HUES48 (cell line): ENCODE results near the gene LAMC1.

Source experiments
- H3K27ac ChIP-seq: one replicate; pipeline ENCODE4 v1.7.0; 2013; ENCODE audit warnings: low read depth, low read length, inconsistent platforms
- H3K27me3 ChIP-seq: 2 replicates; pipeline ENCODE4 v1.6.1; 2013; ENCODE audit warnings: mild to moderate bottlenecking, low read length; ENCODE audit not compliant: control insufficient read depth, insufficient read depth
- H3K36me3 ChIP-seq: 2 replicates; pipeline ENCODE4 v1.6.1; 2013; ENCODE audit warnings: low read length; ENCODE audit not compliant: control insufficient read depth, insufficient read depth
- H3K4me1 ChIP-seq: 2 replicates; pipeline ENCODE4 v1.6.1; 2013; ENCODE audit warnings: mild to moderate bottlenecking, low read length; ENCODE audit not compliant: control insufficient read depth, insufficient read depth
- H3K4me3 ChIP-seq: 2 replicates; pipeline ENCODE4 v1.5.1; 2013; ENCODE audit warnings: mild to moderate bottlenecking, low read depth, low read length
- H3K9ac ChIP-seq: 2 replicates; pipeline ENCODE4 v1.6.1; 2013; ENCODE audit warnings: mild to moderate bottlenecking, low read depth, low read length, moderate library complexity
- H3K9me3 ChIP-seq: 2 replicates; pipeline ENCODE4 v1.6.1; 2013; ENCODE audit warnings: low read length; ENCODE audit not compliant: control insufficient read depth, insufficient read depth

Gene LAMC1

GRCh38 chr1:183030053-183030452, 6.8 kb downstream of the LAMC1 start:
- Histone ChIP-seq H3K9ac (no peak overlapping the region), H3K4me1 (peaks cover 55% of the 10 kb centered on the region), H3K36me3 (no peaks in the 10 kb centered on the region; the same call in 1 of the 2 replicates), H3K27ac (peak overlapping the region; percentile 48), H3K27me3 (no peaks in the 10 kb centered on the region; the same call in 1 of the 2 replicates), H3K4me3 (no peak overlapping the region), H3K9me3 (no peaks in the 10 kb centered on the region)

GRCh38 chr1:183032122-183032921, 9.1 kb downstream of the LAMC1 start:
- Histone ChIP-seq H3K4me3 (no peak overlapping the region), H3K9me3 (no peaks in the 10 kb centered on the region), H3K27ac (peak overlapping the region; percentile 63), H3K4me1 (peaks cover 41% of the 10 kb centered on the region), H3K36me3 (no peaks in the 10 kb centered on the region; the same call in 1 of the 2 replicates), H3K27me3 (no peaks in the 10 kb centered on the region), H3K9ac (no peak overlapping the region)

DNA sequence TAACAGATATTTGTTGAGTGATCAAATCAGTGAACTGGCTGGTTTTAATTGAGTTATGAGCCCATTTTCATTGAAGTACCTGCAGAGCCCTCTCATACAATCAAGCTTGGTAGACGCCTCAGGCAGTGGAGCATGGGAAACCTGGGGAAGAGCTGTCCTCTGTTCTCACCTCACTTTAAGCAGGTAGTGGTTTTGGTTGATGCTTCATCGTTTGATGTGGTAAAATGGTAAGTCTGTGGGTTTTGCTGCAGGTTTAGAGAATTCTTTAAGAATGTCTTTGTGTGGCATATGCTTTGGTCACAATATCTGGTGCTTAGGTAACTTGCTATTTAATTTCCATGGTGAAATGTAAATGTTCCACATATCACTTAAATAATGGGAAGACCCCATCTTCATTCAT, 10.0 kb downstream of the LAMC1 start:
- H3K27me3 ChIP-seq = no peaks in the 10 kb centered on the region
- H3K36me3 ChIP-seq = no peaks in the 10 kb centered on the region; the same call in 1 of the 2 replicates
- H3K4me3 ChIP-seq = no peak overlapping the region
- no peak overlapping the region for H3K27ac ChIP-seq
- H3K9ac ChIP-seq = no peak overlapping the region
- no peaks in the 10 kb centered on the region for H3K9me3 ChIP-seq
- H3K4me1 ChIP-seq = peaks cover 38% of the 10 kb centered on the region

DNA sequence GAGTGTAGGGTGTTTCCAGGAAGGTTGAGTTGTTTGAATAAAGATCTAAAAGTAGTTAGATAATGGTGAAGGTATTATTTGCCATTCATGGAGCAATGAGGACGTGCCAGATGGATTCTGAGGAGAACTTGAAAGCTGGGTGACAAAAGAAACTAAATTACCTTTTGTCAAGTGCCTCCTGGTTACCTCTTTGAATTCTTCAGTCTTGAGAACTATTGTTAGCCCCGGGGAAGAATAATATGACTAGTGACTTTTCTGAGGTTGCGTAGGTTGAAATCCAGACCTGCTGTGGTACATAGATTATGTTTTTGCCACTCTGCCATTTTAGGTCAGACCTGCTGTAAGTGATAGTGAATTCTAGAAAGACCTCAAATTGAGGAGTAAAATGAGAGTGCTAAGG, 11.5 kb downstream of the LAMC1 start:
- H3K9me3 ChIP-seq = no peaks in the 10 kb centered on the region
- no peaks in the 10 kb centered on the region for H3K36me3 ChIP-seq
- no peak overlapping the region for H3K4me3 ChIP-seq
- no peak overlapping the region for H3K9ac ChIP-seq
- H3K4me1 ChIP-seq = peaks cover 40% of the 10 kb centered on the region
- no peaks in the 10 kb centered on the region for H3K27me3 ChIP-seq
- H3K27ac ChIP-seq = no peak overlapping the region

DNA sequence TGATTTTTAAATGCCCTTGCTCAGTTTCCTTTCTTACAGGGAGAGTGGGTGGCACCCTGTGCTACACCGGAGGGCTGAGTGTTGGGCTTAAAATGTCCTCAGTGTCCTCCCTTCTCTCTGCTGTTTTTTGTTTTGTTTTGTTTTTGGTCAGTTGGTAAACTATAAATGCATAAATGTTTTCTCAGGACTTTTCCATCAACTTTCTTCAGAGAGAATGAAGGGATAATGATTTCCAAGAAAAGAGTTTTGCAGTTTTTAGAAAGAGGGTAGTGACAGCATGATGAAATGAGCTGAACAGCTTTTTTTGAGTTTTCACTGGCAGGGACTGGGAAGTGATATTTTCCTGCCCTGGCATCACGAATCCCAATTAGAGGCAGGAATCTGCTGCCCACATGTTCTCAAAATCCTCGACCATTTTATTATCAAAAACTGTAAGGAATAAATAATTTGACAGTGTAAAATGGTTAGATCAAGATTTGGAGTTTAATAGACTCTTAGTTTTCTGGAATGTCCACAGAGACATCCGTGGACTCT, 15.2 kb downstream of the LAMC1 start:
- Histone ChIP-seq H3K36me3 (no peaks in the 10 kb centered on the region), H3K4me1 (peaks cover 37% of the 10 kb centered on the region), H3K9ac (no peak overlapping the region), H3K9me3 (no peaks in the 10 kb centered on the region), H3K27me3 (no peaks in the 10 kb centered on the region), H3K4me3 (no peak overlapping the region), H3K27ac (no peak overlapping the region)

- H3K9me3 ChIP-seq = no peaks in the 10 kb centered on the region
- no peak overlapping the region for H3K27ac ChIP-seq
- H3K4me1 ChIP-seq = peaks cover 37% of the 10 kb centered on the region
- no peak overlapping the region for H3K4me3 ChIP-seq
- no peaks in the 10 kb centered on the region for H3K36me3 ChIP-seq
- H3K27me3 ChIP-seq = no peaks in the 10 kb centered on the region
- no peak overlapping the region for H3K9ac ChIP-seq
These were observed 15.7 kb downstream of the LAMC1 start for GRCh38 chr1:183038913-183039312.

GRCh38 chr1:183039330-183039729, 16.1 kb downstream of the LAMC1 start:
- Histone ChIP-seq H3K4me3 (no peak overlapping the region), H3K27me3 (no peaks in the 10 kb centered on the region), H3K4me1 (peaks cover 37% of the 10 kb centered on the region), H3K36me3 (no peaks in the 10 kb centered on the region), H3K9ac (no peak overlapping the region), H3K9me3 (no peaks in the 10 kb centered on the region), H3K27ac (peak overlapping the region; percentile 61)

- no peaks in the 10 kb centered on the region for H3K27me3 ChIP-seq
- H3K9ac ChIP-seq = no peak overlapping the region
- H3K9me3 ChIP-seq = no peaks in the 10 kb centered on the region
- peak overlapping the region; percentile 61 for H3K27ac ChIP-seq
- peaks cover 38% of the 10 kb centered on the region for H3K4me1 ChIP-seq
- no peaks in the 10 kb centered on the region for H3K36me3 ChIP-seq
- H3K4me3 ChIP-seq = no peak overlapping the region
These were observed 16.8 kb downstream of the LAMC1 start for GRCh38 chr1:183039985-183040447.

DNA sequence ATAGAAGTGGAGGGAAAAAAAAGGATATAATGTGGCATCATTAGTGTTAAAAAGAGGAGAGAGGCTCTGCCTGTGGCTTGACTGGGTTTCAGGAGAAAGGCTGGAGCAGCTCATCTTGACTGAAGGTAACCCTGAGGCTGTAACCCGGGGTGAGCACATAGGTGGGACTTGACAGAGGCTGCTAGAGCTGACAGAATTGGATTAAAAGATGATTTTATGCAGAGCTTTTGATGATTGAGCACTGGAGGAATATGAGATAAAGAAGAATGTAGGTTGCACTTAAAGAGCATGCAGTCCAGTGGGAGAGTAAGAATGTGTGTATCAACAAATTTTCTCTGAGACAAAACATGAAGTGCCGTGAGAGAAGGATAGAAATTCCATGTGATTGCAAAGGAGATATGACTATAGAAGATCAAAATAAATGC, 17.3 kb downstream of the LAMC1 start:
- no peaks in the 10 kb centered on the region for H3K27me3 ChIP-seq
- H3K4me3 ChIP-seq = no peak overlapping the region
- H3K27ac ChIP-seq = peak overlapping the region; percentile 61
- H3K9ac ChIP-seq = no peak overlapping the region
- no peaks in the 10 kb centered on the region for H3K9me3 ChIP-seq
- H3K4me1 ChIP-seq = peaks cover 43% of the 10 kb centered on the region
- H3K36me3 ChIP-seq = no peaks in the 10 kb centered on the region

- H3K4me1 ChIP-seq = peaks cover 29% of the 10 kb centered on the region
These were observed 20.0 kb downstream of the LAMC1 start for GRCh38 chr1:183043254-183043653.

More at GRCh38 chr1:183043254-183043653, 20.0 kb downstream of the LAMC1 start:
- Histone ChIP-seq H3K27ac (no peak overlapping the region), H3K36me3 (no peaks in the 10 kb centered on the region), H3K27me3 (no peaks in the 10 kb centered on the region), H3K4me3 (no peak overlapping the region), H3K9ac (no peak overlapping the region), H3K9me3 (no peaks in the 10 kb centered on the region)
